ENCODE results near the gene FOXD4L3.
"Not testable (repeated sequence)": the region's sequence is repeated elsewhere in the genome, so short reads cannot be mapped to it uniquely, and the experiment has no call there.

Gene FOXD4L3

GRCh38 chr9:68302567-68302966 is at the start of gene FOXD4L3:
Gene FOXD4L3, plus strand, starts transcription at chr9:68302867. Its CDS starts 85 bp downstream, at chr9:68302952.
- DNase-seq; ATAC-seq; H3K4me1 Mint-ChIP-seq; H3K36me3 Mint-ChIP-seq (ENCODE audit: low read depth); H3K27ac Mint-ChIP-seq; H3K9me3 Mint-ChIP-seq; H3K27me3 Mint-ChIP-seq; H3K4me3 Mint-ChIP-seq: not testable (repeated sequence)

- DNase-seq: not testable (repeated sequence)
Measured at GRCh38 chr9:68281041-68281440, 21.6 kb upstream of the FOXD4L3 start.

GRCh38 chr9:68303771-68304170 is 1.1 kb downstream of the FOXD4L3 start:
- H3K4me1 Mint-ChIP-seq; H3K9me3 Mint-ChIP-seq; H3K27me3 Mint-ChIP-seq; DNase-seq; H3K27ac Mint-ChIP-seq; H3K36me3 Mint-ChIP-seq (ENCODE audit: low read depth); ATAC-seq; H3K4me3 Mint-ChIP-seq: not testable (repeated sequence)

More at GRCh38 chr9:68281041-68281440, 21.6 kb upstream of the FOXD4L3 start:
- not testable (repeated sequence) for H3K4me3 Mint-ChIP-seq; H3K4me1 Mint-ChIP-seq; H3K27me3 Mint-ChIP-seq; H3K9me3 Mint-ChIP-seq; H3K36me3 Mint-ChIP-seq (ENCODE audit: low read depth); ATAC-seq; H3K27ac Mint-ChIP-seq

- not testable (repeated sequence) for H3K27ac Mint-ChIP-seq; H3K27me3 Mint-ChIP-seq; H3K36me3 Mint-ChIP-seq (ENCODE audit: low read depth); H3K4me3 Mint-ChIP-seq; H3K4me1 Mint-ChIP-seq; DNase-seq; H3K9me3 Mint-ChIP-seq; ATAC-seq
Measured at GRCh38 chr9:68304212-68304611, 1.5 kb downstream of the FOXD4L3 start.

- not testable (repeated sequence) for H3K36me3 Mint-ChIP-seq (ENCODE audit: low read depth); H3K4me1 Mint-ChIP-seq; H3K27me3 Mint-ChIP-seq; H3K27ac Mint-ChIP-seq; H3K4me3 Mint-ChIP-seq; DNase-seq; ATAC-seq; H3K9me3 Mint-ChIP-seq
Measured at GRCh38 chr9:68304777-68305176, 2.1 kb downstream of the FOXD4L3 start.

- not testable (repeated sequence) for H3K4me3 Mint-ChIP-seq; H3K27ac Mint-ChIP-seq; H3K36me3 Mint-ChIP-seq (ENCODE audit: low read depth); H3K9me3 Mint-ChIP-seq; H3K4me1 Mint-ChIP-seq; H3K27me3 Mint-ChIP-seq; ATAC-seq; DNase-seq
Measured at GRCh38 chr9:68305680-68306285, 3.1 kb downstream of the FOXD4L3 start.

GRCh38 chr9:68306391-68306964 is 3.8 kb downstream of the FOXD4L3 start:
- not testable (repeated sequence) for H3K4me1 Mint-ChIP-seq; H3K27ac Mint-ChIP-seq; ATAC-seq; H3K9me3 Mint-ChIP-seq; H3K36me3 Mint-ChIP-seq (ENCODE audit: low read depth); DNase-seq; H3K4me3 Mint-ChIP-seq; H3K27me3 Mint-ChIP-seq

GRCh38 chr9:68307127-68307526 is 4.5 kb downstream of the FOXD4L3 start:
- not testable (repeated sequence) for H3K4me1 Mint-ChIP-seq; H3K36me3 Mint-ChIP-seq (ENCODE audit: low read depth); H3K27ac Mint-ChIP-seq; DNase-seq; H3K27me3 Mint-ChIP-seq; H3K4me3 Mint-ChIP-seq; H3K9me3 Mint-ChIP-seq; ATAC-seq

GRCh38 chr9:68307654-68308053 is 5.0 kb downstream of the FOXD4L3 start:
- not testable (repeated sequence) for H3K27me3 Mint-ChIP-seq; H3K36me3 Mint-ChIP-seq (ENCODE audit: low read depth); H3K4me1 Mint-ChIP-seq; DNase-seq; H3K9me3 Mint-ChIP-seq; H3K4me3 Mint-ChIP-seq; H3K27ac Mint-ChIP-seq
- ATAC-seq: peak; percentile 15

GRCh38 chr9:68311208-68311607 is 8.5 kb downstream of the FOXD4L3 start:
- H3K9me3 Mint-ChIP-seq; H3K4me1 Mint-ChIP-seq; H3K4me3 Mint-ChIP-seq; ATAC-seq; H3K27ac Mint-ChIP-seq; DNase-seq; H3K36me3 Mint-ChIP-seq (ENCODE audit: low read depth); H3K27me3 Mint-ChIP-seq: not testable (repeated sequence)

GRCh38 chr9:68318209-68318608 is 15.5 kb downstream of the FOXD4L3 start:
- not testable (repeated sequence) for H3K36me3 Mint-ChIP-seq (ENCODE audit: low read depth); H3K4me1 Mint-ChIP-seq; H3K27ac Mint-ChIP-seq; DNase-seq; H3K4me3 Mint-ChIP-seq; H3K27me3 Mint-ChIP-seq; H3K9me3 Mint-ChIP-seq; ATAC-seq

GRCh38 chr9:68323749-68324148 is 21.1 kb downstream of the FOXD4L3 start:
- not testable (repeated sequence) for H3K4me1 Mint-ChIP-seq; DNase-seq; H3K9me3 Mint-ChIP-seq; H3K27me3 Mint-ChIP-seq; H3K27ac Mint-ChIP-seq; ATAC-seq; H3K4me3 Mint-ChIP-seq; H3K36me3 Mint-ChIP-seq (ENCODE audit: low read depth)

GRCh38 chr9:68324518-68324917 is 21.9 kb downstream of the FOXD4L3 start:
- H3K9me3 Mint-ChIP-seq; H3K4me1 Mint-ChIP-seq; ATAC-seq; H3K36me3 Mint-ChIP-seq (ENCODE audit: low read depth); H3K4me3 Mint-ChIP-seq; H3K27ac Mint-ChIP-seq; H3K27me3 Mint-ChIP-seq; DNase-seq: not testable (repeated sequence)

- not testable (repeated sequence) for H3K36me3 Mint-ChIP-seq (ENCODE audit: low read depth); ATAC-seq; H3K4me3 Mint-ChIP-seq
Measured at GRCh38 chr9:68329106-68329505, 26.4 kb downstream of the FOXD4L3 start.

GRCh38 chr9:68330531-68331173 is 28.0 kb downstream of the FOXD4L3 start:
- H3K9me3 Mint-ChIP-seq; ATAC-seq; H3K27ac Mint-ChIP-seq; H3K4me3 Mint-ChIP-seq; H3K4me1 Mint-ChIP-seq; H3K36me3 Mint-ChIP-seq (ENCODE audit: low read depth); DNase-seq; H3K27me3 Mint-ChIP-seq: not testable (repeated sequence)

More at GRCh38 chr9:68329106-68329505, 26.4 kb downstream of the FOXD4L3 start:
- H3K9me3 Mint-ChIP-seq, H3K27me3 Mint-ChIP-seq, H3K27ac Mint-ChIP-seq, DNase-seq, H3K4me1 Mint-ChIP-seq: not testable (repeated sequence)

All from activated naive CD8-positive, alpha-beta T cell treated with anti-CD3 and anti-CD28 coated beads, Interleukin-2, amount 50 U/mL, for 24 hours (primary cell).